Mesendoderm (in vitro differentiated cells): ENCODE results near the gene ZNF618.

Source experiments
- DNase-seq: peaks from one replicate; pipeline ENCODE4 v3.0.0; 2013
- H2AK5ac ChIP-seq: 2 replicates; pipeline ENCODE4 v1.6.1; 2013; ENCODE audit warnings: low read length, inconsistent platforms
- H2BK120ac ChIP-seq: 2 replicates; pipeline ENCODE4 v1.6.1; 2013; ENCODE audit warnings: low read depth, mild to moderate bottlenecking, low read length, moderate library complexity, mixed read lengths
- H2BK15ac ChIP-seq: replicated peaks from 2 replicates; pipeline ENCODE4 v1.6.1; 2013; ENCODE audit warnings: low read depth, mild to moderate bottlenecking, moderate library complexity
- H2BK5ac ChIP-seq: 2 replicates; pipeline ENCODE4 v1.6.1; 2013; ENCODE audit warnings: low read length, inconsistent platforms
- H3K18ac ChIP-seq: 2 replicates; pipeline ENCODE4 v1.6.1; 2013; ENCODE audit warnings: mild to moderate bottlenecking, low read length, mixed read lengths
- H3K23ac ChIP-seq: one replicate; pipeline ENCODE4 v1.6.1; 2013; ENCODE audit warnings: low read length
- H3K27ac ChIP-seq: 2 replicates; pipeline ENCODE4 v1.5.1; 2013; ENCODE audit warnings: low read depth, mild to moderate bottlenecking, inconsistent platforms, low read length, moderate library complexity
- H3K27me3 ChIP-seq: 2 replicates; pipeline ENCODE4 v1.6.1; 2013; ENCODE audit warnings: low read length, control low read depth, mild to moderate bottlenecking, inconsistent platforms; ENCODE audit not compliant: insufficient read depth, poor library complexity
- H3K36me3 ChIP-seq: 2 replicates; pipeline ENCODE4 v1.6.1; 2013; ENCODE audit warnings: low read length, inconsistent platforms; ENCODE audit not compliant: control insufficient read depth, insufficient read depth
- H3K4ac ChIP-seq: one replicate; pipeline ENCODE4 v1.6.1; 2013; ENCODE audit warnings: low read depth, mild to moderate bottlenecking, low read length, moderate library complexity
- H3K4me1 ChIP-seq: 2 replicates; pipeline ENCODE4 v1.6.1; 2013; ENCODE audit warnings: low read depth, low read length, inconsistent platforms; ENCODE audit not compliant: control insufficient read depth
- H3K4me2 ChIP-seq: 2 replicates; pipeline ENCODE4 v1.6.1; 2013; ENCODE audit warnings: low read length
- H3K4me3 ChIP-seq: 2 replicates; pipeline ENCODE4 v1.5.1; 2013; ENCODE audit warnings: mild to moderate bottlenecking, low read length
- H3K56ac ChIP-seq: one replicate; pipeline ENCODE4 v1.6.1; 2013; ENCODE audit warnings: low read length
- H3K79me1 ChIP-seq: 2 replicates; pipeline ENCODE4 v1.6.1; 2013; ENCODE audit warnings: low read length, inconsistent platforms
- H3K79me2 ChIP-seq: 2 replicates; pipeline ENCODE4 v1.6.1; 2013; ENCODE audit warnings: mild to moderate bottlenecking, low read length; ENCODE audit not compliant: control insufficient read depth, insufficient read depth
- H3K9ac ChIP-seq: 2 replicates; pipeline ENCODE4 v1.6.1; 2013; ENCODE audit warnings: low read length, inconsistent platforms
- H4K5ac ChIP-seq: one replicate; pipeline ENCODE4 v1.6.1; 2013; ENCODE audit warnings: low read length
- H4K8ac ChIP-seq: one replicate; pipeline ENCODE4 v1.6.1; 2013; ENCODE audit warnings: low read depth, mild to moderate bottlenecking, control low read depth, low read length, moderate library complexity
- WGBS: extraction: QIAGEN DNeasy Blood & Tissue Kit; methylation state at CpG from one replicate; pipeline ENCODE4 v1.1.7; 2013; ENCODE audit warnings: low lambda C conversion rate, missing lambda C conversion rate; ENCODE audit not compliant: insufficient coverage; ENCODE audit errors: extremely low coverage; 5-methylcytosine and 5-hydroxymethylcytosine counted together

Gene ZNF618

GRCh38 chr9:113945784-113946183 lies 69.7 kb downstream of the ZNF618 start:
- no peak overlapping the region for H3K18ac ChIP-seq
- WGBS, result 100% methylated on average over 2 of the region's 8 CpGs
- no peak overlapping the region for H4K8ac ChIP-seq
- H3K4ac ChIP-seq, result no peak overlapping the region
- no peak overlapping the region for H2BK15ac ChIP-seq
- no peak overlapping the region for H2BK120ac ChIP-seq
- H3K27me3 ChIP-seq, result no peaks in the 10 kb centered on the region
- H3K4me3 ChIP-seq, result no peak overlapping the region
- H3K23ac ChIP-seq, result no peak overlapping the region
- no peak overlapping the region for H3K27ac ChIP-seq
- no peak overlapping the region for H3K9ac ChIP-seq
- H2BK5ac ChIP-seq, result no peak overlapping the region
- no peak overlapping the region for H4K5ac ChIP-seq
- no peak overlapping the region for H2AK5ac ChIP-seq
- H3K79me1 ChIP-seq, result peaks cover 30% of the 10 kb centered on the region
- H3K4me1 ChIP-seq, result no peaks in the 10 kb centered on the region
- no peak for DNase-seq
- H3K36me3 ChIP-seq, result no peaks in the 10 kb centered on the region
- no peak overlapping the region for H3K56ac ChIP-seq
- H3K79me2 ChIP-seq, result peaks cover 5% of the 10 kb centered on the region
- no peak overlapping the region for H3K4me2 ChIP-seq

GRCh38 chr9:113946496-113947115 lies 70.5 kb downstream of the ZNF618 start:
- no peak overlapping the region for H4K5ac ChIP-seq
- H3K4me1 ChIP-seq, result no peaks in the 10 kb centered on the region
- H2BK120ac ChIP-seq, result no peak overlapping the region
- H2BK15ac ChIP-seq, result no peak overlapping the region
- H2AK5ac ChIP-seq, result no peak overlapping the region
- no peak overlapping the region for H3K27ac ChIP-seq
- no peak overlapping the region for H3K18ac ChIP-seq
- DNase-seq, result no peak
- H3K79me2 ChIP-seq, result peaks cover 5% of the 10 kb centered on the region
- H4K8ac ChIP-seq, result no peak overlapping the region
- no CpG with 5 or more reads among the region's 11 CpGs for WGBS
- H3K23ac ChIP-seq, result no peak overlapping the region
- no peak overlapping the region for H3K4me2 ChIP-seq
- no peaks in the 10 kb centered on the region for H3K36me3 ChIP-seq
- no peaks in the 10 kb centered on the region for H3K27me3 ChIP-seq
- H3K56ac ChIP-seq, result no peak overlapping the region
- no peak overlapping the region for H3K9ac ChIP-seq
- no peak overlapping the region for H2BK5ac ChIP-seq
- H3K79me1 ChIP-seq, result peaks cover 30% of the 10 kb centered on the region
- H3K4ac ChIP-seq, result no peak overlapping the region
- no peak overlapping the region for H3K4me3 ChIP-seq

- Histone ChIP-seq H4K8ac (no peak overlapping the region), H2BK120ac (no peak overlapping the region), H3K4me1 (no peaks in the 10 kb centered on the region), H3K9ac (no peak overlapping the region), H2AK5ac (no peak overlapping the region), H3K79me2 (peaks cover 3% of the 10 kb centered on the region), H3K27me3 (no peaks in the 10 kb centered on the region), H2BK15ac (no peak overlapping the region), H3K36me3 (no peaks in the 10 kb centered on the region), H4K5ac (no peak overlapping the region), H3K4me3 (no peak overlapping the region), H3K18ac (no peak overlapping the region), H3K23ac (no peak overlapping the region), H3K79me1 (peaks cover 23% of the 10 kb centered on the region), H3K56ac (no peak overlapping the region), H3K4ac (no peak overlapping the region), H3K27ac (no peak overlapping the region), H3K4me2 (no peak overlapping the region), H2BK5ac (no peak overlapping the region)
- no CpG with 5 or more reads among the region's 8 CpGs for WGBS
- DNase-seq, result no peak
Observed at GRCh38 chr9:113947941-113948340, 71.8 kb downstream of the ZNF618 start.

- Histone ChIP-seq H3K18ac (no peak overlapping the region), H3K23ac (no peak overlapping the region), H2AK5ac (no peak overlapping the region), H4K8ac (no peak overlapping the region), H2BK15ac (no peak overlapping the region), H2BK5ac (no peak overlapping the region), H3K4me1 (no peaks in the 10 kb centered on the region), H3K4ac (no peak overlapping the region), H3K4me3 (no peak overlapping the region), H3K4me2 (no peak overlapping the region), H3K27me3 (no peaks in the 10 kb centered on the region), H4K5ac (no peak overlapping the region), H3K36me3 (no peaks in the 10 kb centered on the region), H3K9ac (no peak overlapping the region), H3K79me2 (peaks cover 3% of the 10 kb centered on the region), H3K56ac (no peak overlapping the region), H3K27ac (no peak overlapping the region), H2BK120ac (no peak overlapping the region), H3K79me1 (peaks cover 19% of the 10 kb centered on the region)
- no peak for DNase-seq
- no CpG with 5 or more reads among the region's 11 CpGs for WGBS
Observed at GRCh38 chr9:113948891-113949570, 72.9 kb downstream of the ZNF618 start.

- no peak overlapping the region for H4K5ac ChIP-seq
- H2BK120ac ChIP-seq, result no peak overlapping the region
- H3K4me2 ChIP-seq, result no peak overlapping the region
- no peak overlapping the region for H3K4ac ChIP-seq
- H2BK15ac ChIP-seq, result no peak overlapping the region
- DNase-seq, result no peak
- H4K8ac ChIP-seq, result no peak overlapping the region
- no peak overlapping the region for H3K56ac ChIP-seq
- WGBS, result no CpG with 5 or more reads among the region's 17 CpGs
- H2AK5ac ChIP-seq, result no peak overlapping the region
- H3K4me3 ChIP-seq, result no peak overlapping the region
- no peak overlapping the region for H3K9ac ChIP-seq
- H3K79me1 ChIP-seq, result peaks cover 24% of the 10 kb centered on the region
- H3K4me1 ChIP-seq, result no peaks in the 10 kb centered on the region
- H3K23ac ChIP-seq, result no peak overlapping the region
- no peak overlapping the region for H3K18ac ChIP-seq
- no peak overlapping the region for H2BK5ac ChIP-seq
- H3K27me3 ChIP-seq, result no peaks in the 10 kb centered on the region
- no peaks in the 10 kb centered on the region for H3K36me3 ChIP-seq
- no peak overlapping the region for H3K27ac ChIP-seq
- peaks cover 3% of the 10 kb centered on the region for H3K79me2 ChIP-seq
Observed at GRCh38 chr9:113949571-113950078, 73.5 kb downstream of the ZNF618 start.
